ENCODE measurements around the gene KLHL28.

DNA sequence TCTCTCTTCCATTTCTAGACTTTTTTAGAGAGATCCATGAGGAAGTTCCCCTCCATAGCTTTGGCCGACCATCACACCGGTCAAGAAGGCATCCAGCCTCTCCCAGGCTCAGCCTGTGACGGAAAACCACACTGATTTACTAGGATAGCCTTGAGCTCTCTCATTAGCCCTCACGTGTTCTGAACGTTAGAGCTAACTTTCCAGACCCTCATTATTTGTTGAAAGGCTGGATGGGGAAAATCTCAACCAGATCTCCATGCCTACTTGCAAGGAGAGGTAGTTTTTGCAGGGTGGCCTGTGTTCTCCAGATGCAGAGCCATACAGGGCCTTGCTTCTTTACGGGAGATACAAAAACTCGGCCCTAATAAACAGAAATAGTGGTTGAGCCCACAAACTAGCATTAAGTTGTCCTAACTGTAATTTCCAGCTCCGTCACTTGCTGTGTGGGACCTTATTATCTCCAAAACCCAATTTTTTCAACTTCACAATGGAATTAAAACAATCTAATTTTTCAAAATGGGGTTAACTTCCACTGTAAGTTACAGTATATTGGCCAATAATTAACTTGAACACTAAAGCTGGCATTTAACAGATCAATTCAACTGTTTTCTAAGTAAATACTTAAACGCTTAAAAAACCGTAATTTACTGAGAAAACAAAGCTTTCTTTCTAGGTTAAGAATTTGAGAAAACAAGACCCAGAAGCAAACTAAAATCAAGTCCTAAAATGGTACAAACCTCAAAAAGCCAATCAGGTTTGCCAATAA, 65.3 kb downstream of the KLHL28 start:
- TF ChIP-seq, protein P1, sequence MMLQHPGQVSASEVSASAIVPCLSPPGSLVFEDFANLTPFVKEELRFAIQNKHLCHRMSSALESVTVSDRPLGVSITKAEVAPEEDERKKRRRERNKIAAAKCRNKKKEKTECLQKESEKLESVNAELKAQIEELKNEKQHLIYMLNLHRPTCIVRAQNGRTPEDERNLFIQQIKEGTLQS (IDR thresholded peaks at IDR 0.05) = no peak
- TF ChIP-seq, protein P2, sequence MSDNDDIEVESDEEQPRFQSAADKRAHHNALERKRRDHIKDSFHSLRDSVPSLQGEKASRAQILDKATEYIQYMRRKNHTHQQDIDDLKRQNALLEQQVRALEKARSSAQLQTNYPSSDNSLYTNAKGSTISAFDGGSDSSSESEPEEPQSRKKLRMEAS (IDR thresholded peaks at IDR 0.05) = no peak
- TF ChIP-seq, protein P3, sequence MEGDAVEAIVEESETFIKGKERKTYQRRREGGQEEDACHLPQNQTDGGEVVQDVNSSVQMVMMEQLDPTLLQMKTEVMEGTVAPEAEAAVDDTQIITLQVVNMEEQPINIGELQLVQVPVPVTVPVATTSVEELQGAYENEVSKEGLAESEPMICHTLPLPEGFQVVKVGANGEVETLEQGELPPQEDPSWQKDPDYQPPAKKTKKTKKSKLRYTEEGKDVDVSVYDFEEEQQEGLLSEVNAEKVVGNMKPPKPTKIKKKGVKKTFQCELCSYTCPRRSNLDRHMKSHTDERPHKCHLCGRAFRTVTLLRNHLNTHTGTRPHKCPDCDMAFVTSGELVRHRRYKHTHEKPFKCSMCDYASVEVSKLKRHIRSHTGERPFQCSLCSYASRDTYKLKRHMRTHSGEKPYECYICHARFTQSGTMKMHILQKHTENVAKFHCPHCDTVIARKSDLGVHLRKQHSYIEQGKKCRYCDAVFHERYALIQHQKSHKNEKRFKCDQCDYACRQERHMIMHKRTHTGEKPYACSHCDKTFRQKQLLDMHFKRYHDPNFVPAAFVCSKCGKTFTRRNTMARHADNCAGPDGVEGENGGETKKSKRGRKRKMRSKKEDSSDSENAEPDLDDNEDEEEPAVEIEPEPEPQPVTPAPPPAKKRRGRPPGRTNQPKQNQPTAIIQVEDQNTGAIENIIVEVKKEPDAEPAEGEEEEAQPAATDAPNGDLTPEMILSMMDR (IDR thresholded peaks at IDR 0.05 in 2 of 3, conservative IDR thresholded peaks at IDR 0.05 in 1 of 3; ENCODE audit: borderline replicate concordance in 1 of 3, insufficient read depth in 1 of 3, low read depth in 2 of 3, low read length in 2 of 3) = no peak
- no peak for TF ChIP-seq SP1 (IDR thresholded peaks at IDR 0.05; ENCODE audit: low read depth)
